Lower lobe of right lung (tissue), 2 donors: ENCODE measurements around the gene EXD1. TPM values are rescaled to one million over a fixed set of nuclear protein-coding genes. Genes with fewer than 3 reads are reported as not detected.
A peak's percentile ranks its signal among the peaks of the same experiment; 100 is the strongest.

Experiments used
- ATAC-seq, 2 donors: fragments of 200-7000 bp; cut with Tn5 transposase; one replicate each; pipeline ENCODE4 v1.9.1; 2020 to 2022; ENCODE audit warnings: mild to moderate bottlenecking in 2 of 2, moderate library complexity in 2 of 2
- DNase-seq: peaks from one replicate; pipeline ENCODE4 v3.0.0-alpha.2; 2020
- H3K27ac ChIP-seq: fragments of 200-600 bp; one replicate; pipeline ENCODE4 v1.8.0; 2022
- H3K27me3 ChIP-seq: fragments of 200-600 bp; one replicate; pipeline ENCODE4 v1.8.0; 2022; ENCODE audit warnings: low read depth
- H3K36me3 ChIP-seq: fragments of 200-600 bp; one replicate; pipeline ENCODE4 v1.8.0; 2022; ENCODE audit warnings: mild to moderate bottlenecking
- H3K4me1 ChIP-seq: fragments of 200-600 bp; one replicate; pipeline ENCODE4 v1.8.0; 2022
- H3K4me3 ChIP-seq: fragments of 200-600 bp; one replicate; pipeline ENCODE4 v1.8.0; 2022; ENCODE audit warnings: mild to moderate bottlenecking
- H3K9me3 ChIP-seq: fragments of 200-600 bp; one replicate; pipeline ENCODE4 v1.8.0; 2022
- intact Hi-C: fragments of 100-400 bp; cut with DNase I; formaldehyde crosslinking; loops from one replicate; pipeline ENCODE4 v1.11.0; 2022
- total RNA-seq: library from RNA; stranded (reverse); fragmentation: NEBNext Ultra II Directional; extraction: Animal tissue kit (Norgen Biotek cat#: 25700); gene quantifications from one replicate; pipeline ENCODE4 v1.2.1, GENCODE V29; 2021
- TF ChIP-seq, protein P1 (sequence below): fragments of 200-600 bp; IDR thresholded peaks from one replicate; pipeline ENCODE4 v1.8.0; 2022; ENCODE audit warnings: antibody characterized with exemption, mild to moderate bottlenecking
- donor health status: DM: no; HTN: yes; CAD: no; lungs with severe emphysema.

EXD1 gene
- total RNA-seq, 1 donor from 2014 or later = not detected

DNA sequence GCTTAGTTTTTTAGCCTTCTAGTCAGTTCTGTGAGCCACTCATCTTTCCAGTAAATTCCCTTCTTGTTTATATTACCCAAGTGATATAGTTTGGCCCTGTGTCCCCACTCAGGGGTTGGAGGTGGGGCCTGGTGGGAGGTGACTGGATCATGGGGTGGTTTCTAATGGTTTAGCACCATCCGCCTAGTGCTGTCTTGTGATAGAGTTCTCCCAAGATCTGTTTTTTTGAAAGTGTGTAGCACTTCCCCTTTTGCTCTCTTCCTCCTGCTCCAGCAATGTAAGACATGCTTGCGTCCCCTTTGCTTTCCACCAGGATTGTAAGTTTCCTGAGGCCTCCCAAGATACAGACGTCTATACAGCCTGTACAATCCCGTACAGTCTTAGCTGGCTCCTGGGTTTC, 60.8 kb downstream of the EXD1 start:
- Histone ChIP-seq H3K27ac (no peak overlapping the region), H3K9me3 (no peaks in the 10 kb centered on the region), H3K27me3 (no peaks in the 10 kb centered on the region), H3K36me3 (no peaks in the 10 kb centered on the region), H3K4me3 (no peak overlapping the region), H3K4me1 (no peaks in the 10 kb centered on the region)
- peak; percentile 35 to 58 for ATAC-seq
- DNase-seq = peak; percentile 60
- TF ChIP-seq, protein P1, sequence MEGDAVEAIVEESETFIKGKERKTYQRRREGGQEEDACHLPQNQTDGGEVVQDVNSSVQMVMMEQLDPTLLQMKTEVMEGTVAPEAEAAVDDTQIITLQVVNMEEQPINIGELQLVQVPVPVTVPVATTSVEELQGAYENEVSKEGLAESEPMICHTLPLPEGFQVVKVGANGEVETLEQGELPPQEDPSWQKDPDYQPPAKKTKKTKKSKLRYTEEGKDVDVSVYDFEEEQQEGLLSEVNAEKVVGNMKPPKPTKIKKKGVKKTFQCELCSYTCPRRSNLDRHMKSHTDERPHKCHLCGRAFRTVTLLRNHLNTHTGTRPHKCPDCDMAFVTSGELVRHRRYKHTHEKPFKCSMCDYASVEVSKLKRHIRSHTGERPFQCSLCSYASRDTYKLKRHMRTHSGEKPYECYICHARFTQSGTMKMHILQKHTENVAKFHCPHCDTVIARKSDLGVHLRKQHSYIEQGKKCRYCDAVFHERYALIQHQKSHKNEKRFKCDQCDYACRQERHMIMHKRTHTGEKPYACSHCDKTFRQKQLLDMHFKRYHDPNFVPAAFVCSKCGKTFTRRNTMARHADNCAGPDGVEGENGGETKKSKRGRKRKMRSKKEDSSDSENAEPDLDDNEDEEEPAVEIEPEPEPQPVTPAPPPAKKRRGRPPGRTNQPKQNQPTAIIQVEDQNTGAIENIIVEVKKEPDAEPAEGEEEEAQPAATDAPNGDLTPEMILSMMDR = no peak
- intact Hi-C loops = no loop called here

DNA sequence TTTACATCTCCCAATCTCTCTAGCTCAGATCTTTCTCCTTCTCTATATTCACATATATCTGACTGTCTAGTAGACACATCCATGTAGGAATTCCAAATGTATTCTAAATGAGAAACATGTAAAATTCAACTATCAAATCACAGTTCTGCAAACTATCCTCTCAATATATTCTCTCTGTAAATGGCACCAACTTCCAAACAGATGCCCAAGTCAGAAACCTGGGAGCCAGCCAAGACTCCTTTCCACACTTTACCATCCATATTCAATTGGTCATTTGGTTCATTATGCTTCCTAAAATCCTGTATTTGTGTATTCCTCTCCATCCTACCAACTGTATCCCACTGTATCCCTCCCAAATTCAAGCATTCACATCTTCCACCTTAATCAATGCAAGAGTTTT, 61.5 kb downstream of the EXD1 start:
- Histone ChIP-seq H3K4me1 (no peaks in the 10 kb centered on the region), H3K9me3 (no peaks in the 10 kb centered on the region), H3K27me3 (no peaks in the 10 kb centered on the region), H3K27ac (no peak overlapping the region), H3K4me3 (no peak overlapping the region), H3K36me3 (no peaks in the 10 kb centered on the region)
- no peak for DNase-seq
- intact Hi-C loops = no loop called here
- TF ChIP-seq, protein P1 = no peak
- ATAC-seq = no peak

DNA sequence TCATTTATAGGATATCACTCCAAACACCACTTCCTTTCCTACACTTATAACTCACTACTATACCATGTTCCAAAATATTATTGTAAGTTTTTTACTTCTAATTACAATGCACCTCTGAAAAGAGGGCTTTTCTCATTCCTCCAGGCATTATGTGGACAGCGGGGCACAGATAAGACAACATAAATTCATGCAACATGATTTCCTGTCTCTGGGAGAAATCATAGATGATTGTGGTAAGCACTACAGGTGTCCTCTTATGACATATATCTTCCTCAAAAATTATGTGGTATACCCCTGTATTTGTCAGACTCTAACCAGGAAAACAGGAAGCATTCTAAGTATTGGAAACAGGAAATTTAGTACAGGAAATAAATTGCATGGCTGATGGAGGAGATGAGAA, 68.8 kb downstream of the EXD1 start:
- H3K4me3 ChIP-seq = no peak overlapping the region
- H3K27ac ChIP-seq = peak overlapping the region; percentile 47
- DNase-seq (no peak), ATAC-seq (no peak)
- H3K9me3 ChIP-seq = no peaks in the 10 kb centered on the region
- peaks cover 11% of the 10 kb centered on the region for H3K4me1 ChIP-seq
- no peaks in the 10 kb centered on the region for H3K36me3 ChIP-seq
- H3K27me3 ChIP-seq = no peaks in the 10 kb centered on the region
- intact Hi-C loops = no loop called here
- TF ChIP-seq, protein P1 = no peak

DNA sequence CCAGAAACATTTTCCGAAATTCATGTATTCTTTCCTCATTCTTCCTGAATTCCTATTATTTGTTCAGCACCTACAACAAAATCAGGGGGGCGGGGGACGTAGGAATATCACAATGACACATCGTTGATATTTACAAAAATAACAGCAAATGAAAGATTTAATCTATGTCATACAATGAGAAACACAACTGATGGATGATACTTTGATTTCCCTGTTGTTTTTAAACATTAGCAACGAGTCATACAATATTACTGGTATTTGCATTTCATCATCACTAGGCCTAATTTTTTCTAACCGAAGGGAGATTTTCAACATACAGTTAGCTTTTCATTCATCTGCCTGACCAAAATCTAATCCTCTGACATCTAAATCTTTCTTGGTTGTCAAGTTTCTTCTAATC, 69.2 kb downstream of the EXD1 start:
- H3K27me3 ChIP-seq = no peaks in the 10 kb centered on the region
- DNase-seq (no peak), ATAC-seq (peak in 1 of 2 donors; percentile 62)
- H3K27ac ChIP-seq = peak overlapping the region; percentile 47
- H3K36me3 ChIP-seq = no peaks in the 10 kb centered on the region
- H3K4me1 ChIP-seq = peaks cover 11% of the 10 kb centered on the region
- intact Hi-C loops = no loop called here
- no peak overlapping the region for H3K4me3 ChIP-seq
- TF ChIP-seq, protein P1 = no peak
- no peaks in the 10 kb centered on the region for H3K9me3 ChIP-seq

DNA sequence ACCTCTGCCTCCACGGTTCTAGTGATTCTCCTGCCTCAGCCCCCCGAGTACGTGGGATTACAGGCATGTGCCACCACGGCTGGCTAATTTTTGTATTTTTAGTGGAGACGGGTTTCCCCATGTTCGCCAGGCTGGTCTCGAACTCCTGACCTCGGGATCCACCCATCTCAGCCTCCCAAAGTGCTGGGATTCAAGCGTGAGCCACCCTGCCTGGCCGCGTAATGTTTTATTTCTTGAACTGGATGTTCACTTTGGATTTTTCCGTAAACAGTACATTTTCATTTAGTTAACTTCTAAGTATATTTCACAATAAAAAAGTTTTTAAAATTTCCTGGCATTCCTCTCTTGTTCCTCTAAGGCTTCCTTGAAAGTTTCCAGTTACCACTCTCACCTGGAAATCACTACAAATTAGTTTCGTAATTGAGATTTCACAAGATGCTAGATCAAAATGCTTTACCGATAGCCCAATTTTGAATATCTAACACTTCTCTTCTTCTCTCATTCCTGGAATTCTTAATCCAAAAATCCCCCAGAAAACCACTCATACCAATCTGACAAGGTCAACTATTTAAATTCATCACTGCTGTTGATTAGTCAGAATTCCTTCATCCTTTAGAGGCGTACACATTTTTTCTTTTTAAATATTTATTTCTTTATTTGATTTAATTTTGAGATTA, 69.8 kb downstream of the EXD1 start:
- intact Hi-C loops = no loop called here
- peak overlapping the region; percentile 47 for H3K27ac ChIP-seq
- TF ChIP-seq, protein P1 = no peak
- H3K36me3 ChIP-seq = no peaks in the 10 kb centered on the region
- peaks cover 11% of the 10 kb centered on the region for H3K4me1 ChIP-seq
- DNase-seq = no peak
- H3K27me3 ChIP-seq = no peaks in the 10 kb centered on the region
- ATAC-seq = peak; percentile 61 to 89
- H3K9me3 ChIP-seq = no peaks in the 10 kb centered on the region
- H3K4me3 ChIP-seq = no peak overlapping the region
